Endothelial cell of umbilical vein (primary cell): Measurements from ENCODE around the gene CAMKK2.

Experiments
- EZH2 ChIP-seq: IDR thresholded peaks from 2 replicates; pipeline ENCODE4 v1.6.1; 2012; ENCODE audit warnings: borderline replicate concordance, low read depth, mild to moderate bottlenecking, moderate library complexity, low read length, inconsistent platforms; ENCODE audit not compliant: severe bottlenecking
- POLR2A ChIP-seq: IDR thresholded peaks from 2 replicates; pipeline ENCODE4 v1.6.1; 2012; ENCODE audit warnings: low read depth, mild to moderate bottlenecking, control low read depth, low read length
- POLR2AphosphoS5 ChIP-seq: IDR thresholded peaks from 2 replicates; pipeline ENCODE4 v1.6.1; 2012; ENCODE audit warnings: low read depth, mild to moderate bottlenecking, control low read depth, low read length, moderate library complexity; ENCODE audit not compliant: insufficient read depth
- TF ChIP-seq, protein P1 (sequence below), 2 donors: IDR thresholded peaks; 1 replicate in 1 of 2; 2 replicates in 1 of 2; pipeline ENCODE4 v1.5.1; 2011; ENCODE audit warnings: low read length in 2 of 2, mild to moderate bottlenecking in 2 of 2, moderate library complexity in 2 of 2, control low read depth in 1 of 2, inconsistent platforms in 1 of 2, low read depth in 1 of 2; ENCODE audit not compliant: insufficient read depth in 1 of 2; ENCODE audit errors: extremely low read depth in 1 of 2

DNA sequence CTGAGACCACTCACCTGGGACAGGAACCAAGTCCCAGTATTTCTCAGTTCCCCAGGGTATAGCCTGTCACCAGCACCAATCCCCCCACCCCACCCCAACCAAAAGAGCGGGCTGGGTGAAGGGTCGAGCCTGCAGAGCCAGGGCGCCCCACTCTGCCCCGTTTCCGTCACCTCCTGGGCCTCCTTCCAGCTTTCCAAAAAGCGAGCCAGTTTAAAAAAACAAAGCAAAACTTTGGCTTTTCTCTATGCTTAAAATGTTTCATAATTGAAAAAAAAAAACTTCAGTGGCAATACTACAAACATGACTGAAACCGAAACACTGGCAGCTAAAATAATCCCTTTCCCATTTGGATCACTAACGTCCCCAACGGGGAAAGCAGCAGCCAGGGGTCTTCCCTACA, 7.5 kb downstream of the CAMKK2 start:
- TF ChIP-seq, protein P1, sequence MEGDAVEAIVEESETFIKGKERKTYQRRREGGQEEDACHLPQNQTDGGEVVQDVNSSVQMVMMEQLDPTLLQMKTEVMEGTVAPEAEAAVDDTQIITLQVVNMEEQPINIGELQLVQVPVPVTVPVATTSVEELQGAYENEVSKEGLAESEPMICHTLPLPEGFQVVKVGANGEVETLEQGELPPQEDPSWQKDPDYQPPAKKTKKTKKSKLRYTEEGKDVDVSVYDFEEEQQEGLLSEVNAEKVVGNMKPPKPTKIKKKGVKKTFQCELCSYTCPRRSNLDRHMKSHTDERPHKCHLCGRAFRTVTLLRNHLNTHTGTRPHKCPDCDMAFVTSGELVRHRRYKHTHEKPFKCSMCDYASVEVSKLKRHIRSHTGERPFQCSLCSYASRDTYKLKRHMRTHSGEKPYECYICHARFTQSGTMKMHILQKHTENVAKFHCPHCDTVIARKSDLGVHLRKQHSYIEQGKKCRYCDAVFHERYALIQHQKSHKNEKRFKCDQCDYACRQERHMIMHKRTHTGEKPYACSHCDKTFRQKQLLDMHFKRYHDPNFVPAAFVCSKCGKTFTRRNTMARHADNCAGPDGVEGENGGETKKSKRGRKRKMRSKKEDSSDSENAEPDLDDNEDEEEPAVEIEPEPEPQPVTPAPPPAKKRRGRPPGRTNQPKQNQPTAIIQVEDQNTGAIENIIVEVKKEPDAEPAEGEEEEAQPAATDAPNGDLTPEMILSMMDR (IDR thresholded peaks at IDR 0.05; ENCODE audit: extremely low read depth in 1 of 2, insufficient read depth in 1 of 2, low read depth in 1 of 2, low read length in 2 of 2): no peak
- TF ChIP-seq POLR2AphosphoS5 (no peak), POLR2A (no peak), EZH2 (no peak)
